ENCODE measurements around the gene RPL18. TPM values are rescaled to one million over a fixed set of nuclear protein-coding genes. Genes with fewer than 3 reads are reported as not detected.
"Not testable (repeated sequence)": the region's sequence is repeated elsewhere in the genome, so short reads cannot be mapped to it uniquely, and the experiment has no call there.

RPL18 gene
- total RNA-seq, 2 donors from 2014 or later: 2,478 to 2,506 TPM

GRCh38 chr19:48595171-48595570, 23.8 kb downstream of the RPL18 start:
- peak overlapping the region; percentile 78 for H3K27ac Mint-ChIP-seq
- ATAC-seq (no peak), DNase-seq (no peak)
- H3K4me1 Mint-ChIP-seq: peaks cover 18% of the 10 kb centered on the region
- H3K9me3 ChIP-seq (ENCODE audit: control insufficient read depth, low read length, poor library complexity, severe bottlenecking): no peaks in the 10 kb centered on the region
- peak overlapping the region; percentile 75 for H3K4me3 Mint-ChIP-seq
- peaks cover 5% of the 10 kb centered on the region for H3K27me3 Mint-ChIP-seq
- H3K36me3 Mint-ChIP-seq (ENCODE audit: low read depth): peaks cover 3% of the 10 kb centered on the region

GRCh38 chr19:48591021-48591420, 28.0 kb downstream of the RPL18 start:
- no peak overlapping the region for H3K4me3 Mint-ChIP-seq
- H3K9me3 ChIP-seq (ENCODE audit: control insufficient read depth, low read length, poor library complexity, severe bottlenecking): no peaks in the 10 kb centered on the region
- H3K4me1 Mint-ChIP-seq: peaks cover 27% of the 10 kb centered on the region
- DNase-seq (no peak), ATAC-seq (no peak)
- H3K36me3 Mint-ChIP-seq (ENCODE audit: low read depth): peaks cover 3% of the 10 kb centered on the region
- H3K27ac Mint-ChIP-seq: no peak overlapping the region
- no peaks in the 10 kb centered on the region for H3K27me3 Mint-ChIP-seq

GRCh38 chr19:48588670-48589401, 30.1 kb downstream of the RPL18 start:
- Mint-ChIP-seq H3K36me3 (ENCODE audit: low read depth) (peaks cover 3% of the 10 kb centered on the region), H3K4me1 (peaks cover 22% of the 10 kb centered on the region), H3K4me3 (peak overlapping the region; percentile 82), H3K27me3 (no peaks in the 10 kb centered on the region), H3K27ac (no peak overlapping the region)
- ATAC-seq: peak; percentile 92
- peak; percentile 75 to 90 (median 82) for DNase-seq
- no peaks in the 10 kb centered on the region for H3K9me3 ChIP-seq (ENCODE audit: control insufficient read depth, low read length, poor library complexity, severe bottlenecking)

GRCh38 chr19:48587387-48587786, 31.6 kb downstream of the RPL18 start:
- peaks cover 20% of the 10 kb centered on the region for H3K4me1 Mint-ChIP-seq
- H3K27me3 Mint-ChIP-seq: no peaks in the 10 kb centered on the region
- H3K9me3 ChIP-seq (ENCODE audit: control insufficient read depth, low read length, poor library complexity, severe bottlenecking): no peaks in the 10 kb centered on the region
- no peak overlapping the region for H3K4me3 Mint-ChIP-seq
- DNase-seq (no peak), ATAC-seq (no peak)
- H3K36me3 Mint-ChIP-seq (ENCODE audit: low read depth): peaks cover 3% of the 10 kb centered on the region
- no peak overlapping the region for H3K27ac Mint-ChIP-seq

GRCh38 chr19:48582168-48582567, 36.8 kb downstream of the RPL18 start:
- Mint-ChIP-seq H3K4me1 (peaks cover 4% of the 10 kb centered on the region), H3K27me3 (no peaks in the 10 kb centered on the region), H3K4me3 (no peak overlapping the region), H3K27ac (no peak overlapping the region), H3K36me3 (ENCODE audit: low read depth) (peaks cover 3% of the 10 kb centered on the region)
- no peak for DNase-seq
- H3K9me3 ChIP-seq (ENCODE audit: control insufficient read depth, low read length, poor library complexity, severe bottlenecking): no peaks in the 10 kb centered on the region
- ATAC-seq: no peak

- no peaks in the 10 kb centered on the region for H3K36me3 Mint-ChIP-seq (ENCODE audit: low read depth)
- no peaks in the 10 kb centered on the region for H3K27me3 Mint-ChIP-seq
- no peak overlapping the region for H3K4me3 Mint-ChIP-seq
- ATAC-seq (no peak), DNase-seq (no peak)
- H3K4me1 Mint-ChIP-seq: peaks cover 5% of the 10 kb centered on the region
- H3K9me3 ChIP-seq (ENCODE audit: control insufficient read depth, low read length, poor library complexity, severe bottlenecking): no peaks in the 10 kb centered on the region
- H3K27ac Mint-ChIP-seq: no peak overlapping the region
These were observed 40.1 kb downstream of the RPL18 start for GRCh38 chr19:48578891-48579290.

GRCh38 chr19:48577908-48578307, 41.1 kb downstream of the RPL18 start:
- H3K4me1 Mint-ChIP-seq; ATAC-seq; H3K27me3 Mint-ChIP-seq; H3K9me3 ChIP-seq (ENCODE audit: control insufficient read depth, low read length, poor library complexity, severe bottlenecking); H3K27ac Mint-ChIP-seq; H3K36me3 Mint-ChIP-seq (ENCODE audit: low read depth); H3K4me3 Mint-ChIP-seq; DNase-seq: not testable (repeated sequence)

GRCh38 chr19:48575931-48576622, 42.9 kb downstream of the RPL18 start:
- Mint-ChIP-seq H3K27me3 (no peaks in the 10 kb centered on the region), H3K4me1 (peaks cover 5% of the 10 kb centered on the region), H3K4me3 (no peak overlapping the region), H3K27ac (no peak overlapping the region), H3K36me3 (ENCODE audit: low read depth) (peaks cover 2% of the 10 kb centered on the region)
- ATAC-seq (no peak), DNase-seq (no peak)
- H3K9me3 ChIP-seq (ENCODE audit: control insufficient read depth, low read length, poor library complexity, severe bottlenecking): no peaks in the 10 kb centered on the region

- no peak for ATAC-seq
- Mint-ChIP-seq H3K36me3 (ENCODE audit: low read depth) (peaks cover 2% of the 10 kb centered on the region), H3K27ac (no peak overlapping the region)
These were observed 45.8 kb downstream of the RPL18 start for GRCh38 chr19:48573163-48573505.

GRCh38 chr19:48571378-48572162, 47.4 kb downstream of the RPL18 start:
- Mint-ChIP-seq H3K4me1 (peaks cover 5% of the 10 kb centered on the region), H3K27me3 (peaks cover 8% of the 10 kb centered on the region), H3K27ac (no peak overlapping the region), H3K4me3 (no peak overlapping the region), H3K36me3 (ENCODE audit: low read depth) (peaks cover 2% of the 10 kb centered on the region)
- DNase-seq (no peak), ATAC-seq (no peak)
- H3K9me3 ChIP-seq (ENCODE audit: control insufficient read depth, low read length, poor library complexity, severe bottlenecking): no peaks in the 10 kb centered on the region

More at GRCh38 chr19:48573163-48573505, 45.8 kb downstream of the RPL18 start:
- no peak for DNase-seq
- H3K27me3 Mint-ChIP-seq: no peaks in the 10 kb centered on the region
- H3K4me3 Mint-ChIP-seq: no peak overlapping the region
- H3K4me1 Mint-ChIP-seq: peaks cover 5% of the 10 kb centered on the region
- H3K9me3 ChIP-seq (ENCODE audit: control insufficient read depth, low read length, poor library complexity, severe bottlenecking): no peaks in the 10 kb centered on the region

GRCh38 chr19:48569814-48570213, 49.2 kb downstream of the RPL18 start:
- peaks cover 5% of the 10 kb centered on the region for H3K4me1 Mint-ChIP-seq
- H3K36me3 Mint-ChIP-seq (ENCODE audit: low read depth): peaks cover 2% of the 10 kb centered on the region
- ATAC-seq (no peak), DNase-seq (no peak)
- no peaks in the 10 kb centered on the region for H3K9me3 ChIP-seq (ENCODE audit: control insufficient read depth, low read length, poor library complexity, severe bottlenecking)
- peaks cover 8% of the 10 kb centered on the region for H3K27me3 Mint-ChIP-seq
- no peak overlapping the region for H3K27ac Mint-ChIP-seq
- no peak overlapping the region for H3K4me3 Mint-ChIP-seq

GRCh38 chr19:48568345-48568886, 50.6 kb downstream of the RPL18 start:
- peaks cover 8% of the 10 kb centered on the region for H3K27me3 Mint-ChIP-seq
- DNase-seq: no peak
- H3K9me3 ChIP-seq (ENCODE audit: control insufficient read depth, low read length, poor library complexity, severe bottlenecking): no peaks in the 10 kb centered on the region
- no peak overlapping the region for H3K27ac Mint-ChIP-seq
- peaks cover 2% of the 10 kb centered on the region for H3K36me3 Mint-ChIP-seq (ENCODE audit: low read depth)
- H3K4me1 Mint-ChIP-seq: no peaks in the 10 kb centered on the region
- no peak overlapping the region for H3K4me3 Mint-ChIP-seq
- no peak for ATAC-seq
